GM12801 (cell line): ENCODE results near the gene SOX5.

Experiments used
- CTCF ChIP-seq: IDR thresholded peaks from one replicate; pipeline ENCODE4 v1.5.1; 2011; ENCODE audit warnings: control low read depth; ENCODE audit not compliant: insufficient read length; ENCODE audit errors: extremely low read depth

Gene SOX5

GRCh38 chr12:23560611-23561010, 388.9 kb downstream of the SOX5 start:
- TF ChIP-seq CTCF: no peak

DNA sequence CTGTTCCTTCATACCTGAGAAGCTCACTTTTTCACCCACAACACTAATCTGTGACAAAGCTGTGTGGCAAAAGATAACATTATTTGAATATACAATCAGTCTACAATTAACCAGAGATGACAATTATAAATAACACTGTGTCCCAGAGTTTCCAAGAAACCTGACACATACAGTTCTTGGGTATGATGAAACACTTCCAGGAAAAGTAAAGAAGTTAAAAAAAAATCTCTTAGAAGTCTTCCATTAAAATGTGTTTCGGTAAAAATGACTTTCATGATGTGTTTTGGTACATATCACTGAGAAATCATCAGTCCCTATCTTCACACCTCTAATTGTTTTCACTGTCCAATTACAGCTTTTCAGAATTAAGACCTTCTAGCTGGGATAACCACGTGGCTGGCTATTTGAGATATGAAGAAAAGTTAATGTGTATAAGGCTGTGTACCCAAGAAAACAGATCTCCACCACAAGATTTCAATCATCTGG, 390.2 kb downstream of the SOX5 start:
- TF ChIP-seq CTCF: no peak

- no peak for TF ChIP-seq CTCF
Measured at GRCh38 chr12:23556661-23557060, 392.8 kb downstream of the SOX5 start.

DNA sequence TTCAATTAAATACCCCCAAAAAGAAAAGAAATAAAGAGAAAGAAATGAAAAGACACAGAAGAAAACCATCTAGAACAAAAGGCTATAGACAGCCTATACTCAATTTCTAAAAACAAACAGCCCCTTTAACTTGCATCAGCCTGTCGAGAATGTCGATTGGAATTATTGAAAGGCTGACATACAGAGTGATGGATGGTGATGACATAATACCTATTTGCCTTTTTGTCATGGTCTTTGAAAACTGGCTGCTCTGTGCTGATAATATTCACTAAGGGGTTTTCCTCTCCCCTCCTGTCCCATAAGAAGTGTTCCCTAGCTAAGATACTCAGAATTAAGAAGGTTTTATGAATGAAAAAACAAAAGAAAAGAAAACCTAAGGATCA, 393.7 kb downstream of the SOX5 start:
- no peak for TF ChIP-seq CTCF

GRCh38 chr12:23555180-23555824, 394.2 kb downstream of the SOX5 start:
- TF ChIP-seq CTCF: no peak

DNA sequence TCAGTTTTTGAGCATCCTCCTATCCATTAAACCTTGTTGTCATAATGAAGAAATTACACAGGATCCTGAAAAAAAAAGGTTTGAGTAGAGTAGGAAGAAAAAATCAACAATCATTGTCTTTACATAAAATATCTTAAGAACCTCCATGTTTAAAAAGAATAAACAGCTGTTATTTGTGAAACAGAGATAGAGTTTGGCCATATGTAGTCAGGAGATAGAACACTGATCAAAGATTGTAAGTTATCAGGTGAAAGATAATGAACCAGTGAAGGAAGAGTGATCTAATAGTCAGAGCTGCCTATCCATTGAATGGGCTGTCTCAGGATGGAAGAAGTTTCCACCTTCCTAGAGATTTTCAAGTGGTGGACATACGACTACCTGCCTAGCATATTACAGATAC, 397.1 kb downstream of the SOX5 start:
- TF ChIP-seq CTCF: no peak

DNA sequence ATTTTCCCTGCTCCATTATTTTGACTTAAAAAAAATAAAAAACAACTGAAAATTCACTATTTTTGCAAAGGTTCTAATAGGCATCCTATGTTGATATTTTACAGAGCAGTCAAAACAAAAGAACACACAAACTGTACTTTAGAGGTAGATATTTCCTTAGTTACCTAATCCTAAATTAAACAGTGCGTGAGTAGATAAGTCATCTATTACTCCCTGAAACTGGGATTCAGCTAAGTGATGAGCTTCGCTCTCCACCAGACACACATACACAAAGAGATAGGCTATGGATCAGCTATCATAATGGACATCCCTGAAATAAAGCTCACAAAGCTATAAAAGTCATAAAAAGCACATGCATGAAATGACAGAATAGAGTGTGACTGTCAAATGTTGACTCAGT, 398.7 kb downstream of the SOX5 start:
- no peak for TF ChIP-seq CTCF

DNA sequence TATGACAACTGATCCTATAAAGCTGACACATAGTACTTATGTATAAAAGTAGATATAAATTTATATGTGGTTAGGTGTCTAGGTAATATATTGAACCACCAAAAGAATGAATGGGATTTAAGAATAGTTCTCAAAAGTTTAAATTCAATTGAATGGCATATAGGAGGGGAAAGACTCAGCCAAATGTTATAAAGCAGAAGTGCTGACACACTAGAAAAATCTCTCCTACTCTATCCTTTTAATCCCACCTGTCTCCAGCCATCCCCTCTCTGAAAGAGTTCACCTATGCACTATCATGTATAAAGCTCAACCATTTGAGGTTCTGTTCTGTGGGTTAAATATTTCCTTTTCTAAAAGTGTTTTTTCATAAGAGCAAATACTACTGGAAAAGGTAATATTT, 400.7 kb downstream of the SOX5 start:
- no peak for TF ChIP-seq CTCF
